GM20000 (cell line): ENCODE data around the gene RMND5A.

Experiments used
- DNase-seq: peaks from one replicate; pipeline ENCODE4 v3.0.0; 2012; ENCODE audit warnings: low spot score
- CTCF ChIP-seq: IDR thresholded peaks from 2 replicates; pipeline ENCODE4 v1.5.1; 2012; ENCODE audit warnings: mild to moderate bottlenecking, control low read depth; ENCODE audit errors: extremely low read depth, missing control alignments

Gene RMND5A

GRCh38 chr2:86788881-86789686 lies 69.0 kb downstream of the RMND5A start:
- TF ChIP-seq CTCF: no peak

GRCh38 chr2:86789687-86790133 lies 69.6 kb downstream of the RMND5A start:
- no peak for DNase-seq
- TF ChIP-seq CTCF: no peak

More at GRCh38 chr2:86788881-86789686, 69.0 kb downstream of the RMND5A start:
- no peak for DNase-seq

GRCh38 chr2:86790134-86790675 lies 70.1 kb downstream of the RMND5A start:
- DNase-seq: no peak

GRCh38 chr2:86790676-86791572 lies 70.8 kb downstream of the RMND5A start, which contains the start of gene CD8A:
Gene CD8A (minus strand): TSS chr2:86790913. CDS start chr2:86790825, 88 bp downstream.
- TF ChIP-seq CTCF: no peak
- DNase-seq: peak; percentile 53

More at GRCh38 chr2:86790134-86790675, 70.1 kb downstream of the RMND5A start:
- no peak for TF ChIP-seq CTCF

- no peak for DNase-seq
These were observed 71.5 kb downstream of the RMND5A start for GRCh38 chr2:86791573-86791972.

GRCh38 chr2:86793752-86794151 lies 73.7 kb downstream of the RMND5A start:
- TF ChIP-seq CTCF: no peak
- DNase-seq: no peak

More at GRCh38 chr2:86791573-86791972, 71.5 kb downstream of the RMND5A start:
- no peak for TF ChIP-seq CTCF
